Pancreas (tissue), 10 donors: ENCODE results near the gene RECQL5. TPM values are rescaled to one million over a fixed set of nuclear protein-coding genes. Genes with fewer than 3 reads are reported as not detected.

Experiments
- ATAC-seq, 4 donors: fragments of 200-7000 bp; cut with Tn5 transposase; one replicate each; pipeline versions ENCODE4 v1.8.0 to v1.9.1; 2020; ENCODE audit warnings: mild to moderate bottlenecking in 4 of 4, moderate library complexity in 4 of 4
- DNase-seq, 6 donors: peaks; one replicate each; pipeline ENCODE4 v3.0.0-alpha.2; 2020
- FAIRE-seq: peaks from 2 replicates; lab custom pipeline; 2012; peaks lifted over from hg19 to GRCh38; lab: Jason Lieb, UNC
- H3K27ac ChIP-seq, 4 donors: fragments of 200-600 bp; sonication (generic); 1 replicate in 3 of 4; 2 replicates in 1 of 4; pipeline versions ENCODE4 v1.5.0 to v1.8.0; 2020
- H3K27me3 ChIP-seq, 4 donors: fragments of 200-600 bp; one replicate each; pipeline ENCODE4 v1.8.0; 2021
- H3K36me3 ChIP-seq, 3 donors: fragments of 200-600 bp; sonication (generic) in 1 of 3; one replicate each; pipeline versions ENCODE4 v1.5.0 to v1.8.0; 2020 to 2021
- H3K4me1 ChIP-seq, 3 donors: fragments of 200-600 bp; one replicate each; pipeline ENCODE4 v1.8.0; 2021
- H3K4me3 ChIP-seq, 4 donors: fragments of 200-600 bp; sonication (generic) in 2 of 4; one replicate each; pipeline versions ENCODE4 v1.5.0 to v1.8.0; 2020 to 2021
- H3K9me3 ChIP-seq, 4 donors: fragments of 200-600 bp; one replicate each; pipeline ENCODE4 v1.8.0; 2021
- whole genome bisulfite sequencing, 2 donors: extraction: QIAGEN DNeasy Blood & Tissue Kit; methylation state at CpG; one replicate each; pipeline ENCODE4 v1.1.7; 2013; 5-methylcytosine and 5-hydroxymethylcytosine counted together
- intact Hi-C, 3 donors: fragments of 100-400 bp; cut with DNase I; formaldehyde crosslinking; loops; one replicate each; pipeline versions ENCODE4 v1.11.1 to v1.14.2; 2022
- polyA plus RNA-seq, 2 donors: library from polyadenylated mRNA; stranded (reverse); fragments of 200-250 nt; gene quantifications; one replicate each; pipeline ENCODE4 v1.2.3, GENCODE V29; 2013
- total RNA-seq, 6 donors: library from RNA; stranded (reverse); fragmentation: NEBNext Ultra II Directional in 4 of 6; extraction: Animal tissue kit (Norgen Biotek cat#: 25700) in 4 of 6; gene quantifications; one replicate each; pipeline versions ENCODE4 v1.2.1 to v1.2.4, GENCODE V29; 2021 to 2023
- TF ChIP-seq, protein P1 (sequence below), 4 donors: fragments of 200-600 bp; sonication (generic) in 3 of 4; IDR thresholded peaks; one replicate each; pipeline versions ENCODE4 v1.5.0 to v1.8.0; 2021; ENCODE audit warnings: antibody characterized with exemption in 4 of 4
- donor health status: healthy with polysubstance abuse.
- donor health status: DM: no; HTN: no; CAD: no; lungs with moderate emphysema.
- donor health status: DM: no; HTN: no; CAD: no.
- donor health status: control.
- donor health status: control.
- donor health status: Bipolar disorder and iron deficiency.
- donor health status: DM: yes; HTN: yes; CAD: no.
- donor health status: DM: no; HTN: no; CAD: no.
- donor health status: DM: no; HTN: no; CAD: no.
- donor health status: DM: yes; HTN: yes; CAD: no.

RECQL5 gene
- total and polyA plus RNA-seq, 8 donors = 8.7 to 65.2 (median 14.9) TPM

DNA sequence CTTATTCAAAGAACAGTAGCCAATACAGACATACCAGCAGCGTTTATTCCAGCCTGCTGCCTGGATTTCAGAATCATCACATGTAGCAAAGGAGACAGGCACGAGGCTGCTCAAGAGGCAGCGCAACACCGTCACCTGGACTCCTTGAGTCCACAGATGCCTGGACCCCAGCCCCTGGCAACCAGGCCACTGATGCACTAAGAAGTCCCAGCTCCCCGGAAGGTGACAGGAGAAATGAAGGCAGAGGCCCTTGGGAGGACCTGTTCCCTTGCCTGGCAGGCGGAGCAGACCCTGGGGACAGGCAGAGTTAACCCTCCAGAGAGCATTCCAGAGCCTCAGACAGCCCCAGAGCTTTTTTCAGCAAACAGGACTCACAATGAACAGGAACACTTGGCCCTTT lies 17.3 kb downstream of the RECQL5 start:
- no peak for FAIRE-seq
- intact Hi-C loops = no loop called here
- TF ChIP-seq, protein P1, sequence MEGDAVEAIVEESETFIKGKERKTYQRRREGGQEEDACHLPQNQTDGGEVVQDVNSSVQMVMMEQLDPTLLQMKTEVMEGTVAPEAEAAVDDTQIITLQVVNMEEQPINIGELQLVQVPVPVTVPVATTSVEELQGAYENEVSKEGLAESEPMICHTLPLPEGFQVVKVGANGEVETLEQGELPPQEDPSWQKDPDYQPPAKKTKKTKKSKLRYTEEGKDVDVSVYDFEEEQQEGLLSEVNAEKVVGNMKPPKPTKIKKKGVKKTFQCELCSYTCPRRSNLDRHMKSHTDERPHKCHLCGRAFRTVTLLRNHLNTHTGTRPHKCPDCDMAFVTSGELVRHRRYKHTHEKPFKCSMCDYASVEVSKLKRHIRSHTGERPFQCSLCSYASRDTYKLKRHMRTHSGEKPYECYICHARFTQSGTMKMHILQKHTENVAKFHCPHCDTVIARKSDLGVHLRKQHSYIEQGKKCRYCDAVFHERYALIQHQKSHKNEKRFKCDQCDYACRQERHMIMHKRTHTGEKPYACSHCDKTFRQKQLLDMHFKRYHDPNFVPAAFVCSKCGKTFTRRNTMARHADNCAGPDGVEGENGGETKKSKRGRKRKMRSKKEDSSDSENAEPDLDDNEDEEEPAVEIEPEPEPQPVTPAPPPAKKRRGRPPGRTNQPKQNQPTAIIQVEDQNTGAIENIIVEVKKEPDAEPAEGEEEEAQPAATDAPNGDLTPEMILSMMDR (IDR thresholded peaks at IDR 0.05) = no peak
- no peak for ATAC-seq
- no peak for DNase-seq
- no peak overlapping the region for H3K4me3 ChIP-seq
- no peaks in the 10 kb centered on the region for H3K9me3 ChIP-seq
- H3K27ac ChIP-seq = no peak overlapping the region
- peaks cover 0 to 11% (median 7%) of the 10 kb centered on the region in 3 donors for H3K36me3 ChIP-seq
- H3K27me3 ChIP-seq = no peaks in the 10 kb centered on the region
- 87 to 94% methylated on average over 6 of the region's 6 CpGs for WGBS, 2 donors
- peaks cover 9 to 21% (median 13%) of the 10 kb centered on the region in 3 donors for H3K4me1 ChIP-seq

DNA sequence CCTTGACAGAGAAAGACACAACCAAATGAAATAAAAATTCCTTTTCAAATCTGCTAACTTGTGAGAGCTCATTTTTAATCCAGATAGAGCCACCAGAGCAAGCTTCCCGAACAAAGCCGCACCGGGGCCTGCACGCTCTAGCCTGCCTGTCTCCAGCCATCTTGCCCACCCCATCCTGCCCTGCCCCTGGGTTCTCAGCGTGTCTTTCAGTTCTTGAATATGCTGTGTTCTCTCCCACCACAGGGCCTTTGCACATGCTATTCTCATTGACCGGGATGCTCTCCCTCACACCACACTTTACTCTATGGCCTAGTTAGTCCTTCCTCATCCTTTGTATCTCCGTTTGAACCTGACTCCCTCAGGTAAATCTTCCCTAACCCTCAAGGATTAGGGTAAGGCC lies 19.0 kb downstream of the RECQL5 start:
- FAIRE-seq = no peak
- peak overlapping the region in 2 of 4 donors; percentile 95 to 99 for H3K27ac ChIP-seq

DNA sequence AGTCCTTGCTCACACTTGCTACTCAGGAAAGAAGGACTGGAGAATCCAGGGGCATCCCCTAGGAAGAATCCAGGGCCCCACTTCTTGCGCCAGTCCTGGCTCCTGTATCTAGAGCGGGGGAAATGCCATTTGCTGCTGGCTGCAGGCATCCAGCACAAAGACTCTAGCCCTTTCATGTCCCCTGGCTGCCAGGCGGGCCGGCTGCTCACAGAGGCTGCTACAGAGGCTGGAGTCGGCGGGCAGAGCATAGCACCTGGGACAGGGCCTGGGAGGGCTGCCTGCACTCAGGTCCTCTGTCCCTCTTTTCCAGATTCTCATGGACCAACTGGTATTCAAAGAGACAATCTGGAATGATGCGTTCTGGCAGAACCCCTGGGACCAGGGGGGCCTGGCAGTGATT lies 19.9 kb downstream of the RECQL5 start:
- TF ChIP-seq, protein P1 (IDR thresholded peaks at IDR 0.05) = no peak
- Histone ChIP-seq H3K4me1 (peaks cover 12 to 21% (median 13%) of the 10 kb centered on the region in 3 donors), H3K36me3 (peaks cover 0 to 11% (median 7%) of the 10 kb centered on the region in 3 donors), H3K4me3 (peak overlapping the region in 2 of 4 donors; percentile 21 to 35), H3K27me3 (no peaks in the 10 kb centered on the region), H3K27ac (peak overlapping the region; percentile 95 to 99 (median 96)), H3K9me3 (no peaks in the 10 kb centered on the region)
- ATAC-seq (no peak), FAIRE-seq (no peak), DNase-seq (peak in 2 of 6 donors; percentile 64)
- intact Hi-C loops = no loop called here
- 80 to 88% methylated on average over 7 of the region's 7 CpGs for WGBS, 2 donors

More for the DNA sequence above, 19.0 kb downstream of the RECQL5 start:
- intact Hi-C loops = no loop called here
- Histone ChIP-seq H3K9me3 (no peaks in the 10 kb centered on the region), H3K4me1 (peaks cover 12 to 21% (median 13%) of the 10 kb centered on the region in 3 donors), H3K36me3 (peaks cover 0 to 11% (median 7%) of the 10 kb centered on the region in 3 donors), H3K4me3 (no peak overlapping the region), H3K27me3 (no peaks in the 10 kb centered on the region)
- DNase-seq (peak in 1 of 6 donors; percentile 25), ATAC-seq (no peak)
- TF ChIP-seq, protein P1 (IDR thresholded peaks at IDR 0.05) = no peak
- WGBS, 2 donors = 97 to 99% methylated on average over 7 of the region's 7 CpGs

DNA sequence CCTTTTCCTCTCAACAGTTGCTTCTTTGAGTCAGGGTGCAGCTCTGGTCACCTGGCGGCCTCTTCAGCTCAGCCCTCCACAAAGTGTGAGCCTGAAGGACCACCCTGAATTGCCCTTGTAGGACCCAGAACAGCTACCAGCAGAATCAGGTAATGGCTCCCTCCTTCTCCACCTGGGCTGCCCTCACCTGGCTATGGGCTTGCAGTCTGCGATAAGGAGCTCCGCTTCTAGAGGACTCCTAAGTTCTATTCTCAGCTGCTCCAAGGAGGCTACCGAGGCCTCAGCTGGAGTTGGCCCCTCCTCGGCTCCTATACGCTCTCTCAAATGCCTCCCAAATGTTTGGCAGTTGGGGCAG lies 20.3 kb downstream of the RECQL5 start:
- intact Hi-C loops = no loop called here
- no peaks in the 10 kb centered on the region for H3K27me3 ChIP-seq
- peak overlapping the region; percentile 95 to 99 (median 96) for H3K27ac ChIP-seq
- peaks cover 12 to 21% (median 13%) of the 10 kb centered on the region in 3 donors for H3K4me1 ChIP-seq
- H3K9me3 ChIP-seq = no peaks in the 10 kb centered on the region
- peaks cover 0 to 11% (median 7%) of the 10 kb centered on the region in 3 donors for H3K36me3 ChIP-seq
- no peak for FAIRE-seq
- TF ChIP-seq, protein P1 (IDR thresholded peaks at IDR 0.05) = no peak
- H3K4me3 ChIP-seq = peak overlapping the region in 2 of 4 donors; percentile 21 to 35
- peak in 2 of 4 donors; percentile 1 to 9 for ATAC-seq
- peak in 1 of 6 donors; percentile 43 for DNase-seq
- 61 to 70% methylated on average over 6 of the region's 6 CpGs for WGBS, 2 donors
